ENCODE measurements around the gene IPCEF1.

DNA sequence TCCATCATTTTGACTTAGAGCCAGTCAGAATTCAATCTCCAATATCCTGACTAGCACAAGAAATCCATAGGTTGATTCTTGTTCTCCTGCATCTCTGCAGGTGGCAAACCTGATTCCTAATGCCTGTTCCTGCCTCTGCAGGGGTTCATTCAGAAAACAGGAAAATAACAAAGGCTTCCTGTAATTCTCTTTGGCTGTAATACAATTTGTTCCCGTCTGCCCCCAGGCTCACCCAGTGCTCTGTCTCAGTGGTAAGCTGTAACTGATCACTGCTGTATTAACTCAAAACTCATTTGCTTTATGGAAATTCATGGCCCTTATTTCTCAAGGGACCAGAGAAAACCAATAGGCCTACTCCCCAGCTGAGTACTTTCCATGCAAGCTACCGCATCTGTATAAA is 228.9 kb downstream of the IPCEF1 start:
- TF ChIP-seq POLR2A (IDR thresholded peaks at IDR 0.05) (no peak), POLR2AphosphoS5 (IDR thresholded peaks at IDR 0.05; ENCODE audit: insufficient read depth in 1 of 2, low read depth in 1 of 2) (no peak)
- TF ChIP-seq, protein P1, sequence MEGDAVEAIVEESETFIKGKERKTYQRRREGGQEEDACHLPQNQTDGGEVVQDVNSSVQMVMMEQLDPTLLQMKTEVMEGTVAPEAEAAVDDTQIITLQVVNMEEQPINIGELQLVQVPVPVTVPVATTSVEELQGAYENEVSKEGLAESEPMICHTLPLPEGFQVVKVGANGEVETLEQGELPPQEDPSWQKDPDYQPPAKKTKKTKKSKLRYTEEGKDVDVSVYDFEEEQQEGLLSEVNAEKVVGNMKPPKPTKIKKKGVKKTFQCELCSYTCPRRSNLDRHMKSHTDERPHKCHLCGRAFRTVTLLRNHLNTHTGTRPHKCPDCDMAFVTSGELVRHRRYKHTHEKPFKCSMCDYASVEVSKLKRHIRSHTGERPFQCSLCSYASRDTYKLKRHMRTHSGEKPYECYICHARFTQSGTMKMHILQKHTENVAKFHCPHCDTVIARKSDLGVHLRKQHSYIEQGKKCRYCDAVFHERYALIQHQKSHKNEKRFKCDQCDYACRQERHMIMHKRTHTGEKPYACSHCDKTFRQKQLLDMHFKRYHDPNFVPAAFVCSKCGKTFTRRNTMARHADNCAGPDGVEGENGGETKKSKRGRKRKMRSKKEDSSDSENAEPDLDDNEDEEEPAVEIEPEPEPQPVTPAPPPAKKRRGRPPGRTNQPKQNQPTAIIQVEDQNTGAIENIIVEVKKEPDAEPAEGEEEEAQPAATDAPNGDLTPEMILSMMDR (IDR thresholded peaks at IDR 0.05), result no peak
